ENCODE results near the gene UGGT2.
"Not testable (repeated sequence)": the region's sequence is repeated elsewhere in the genome, so short reads cannot be mapped to it uniquely, and the experiment has no call there.

Gene UGGT2

GRCh38 chr13:95937714-95938320 lies 115.4 kb downstream of the UGGT2 start:
- no peaks in the 10 kb centered on the region for H3K9me3 ChIP-seq (ENCODE audit: control insufficient read depth in 1 of 2, low read length in 2 of 2)
- H3K9ac ChIP-seq (ENCODE audit: low read depth in 1 of 2, low read length in 2 of 2): no peak overlapping the region
- no peaks in the 10 kb centered on the region for H3K27me3 ChIP-seq (ENCODE audit: control insufficient read depth in 1 of 2, insufficient read depth in 2 of 2, low read length in 2 of 2)
- no peak overlapping the region for H3K4me3 ChIP-seq (ENCODE audit: low read depth in 1 of 2, low read length in 2 of 2)
- H3K4me1 ChIP-seq (ENCODE audit: control insufficient read depth in 1 of 2, insufficient read depth in 2 of 2, low read length in 2 of 2): no peaks in the 10 kb centered on the region
- peaks cover 0 to 22% of the 10 kb centered on the region in 2 donors for H3K36me3 ChIP-seq (ENCODE audit: control insufficient read depth in 1 of 2, insufficient read depth in 2 of 2, low read length in 2 of 2)
- H3K27ac ChIP-seq (ENCODE audit: low read depth, low read length): no peak overlapping the region

- Histone ChIP-seq H3K9me3 (ENCODE audit: control insufficient read depth in 1 of 2, low read length in 2 of 2) (peaks cover 6 to 15% of the 10 kb centered on the region in 2 donors), H3K27ac (ENCODE audit: low read depth, low read length) (no peak overlapping the region), H3K9ac (ENCODE audit: low read depth in 1 of 2, low read length in 2 of 2) (no peak overlapping the region), H3K27me3 (ENCODE audit: control insufficient read depth in 1 of 2, insufficient read depth in 2 of 2, low read length in 2 of 2) (no peaks in the 10 kb centered on the region), H3K36me3 (ENCODE audit: control insufficient read depth in 1 of 2, insufficient read depth in 2 of 2, low read length in 2 of 2) (peaks cover 0 to 11% of the 10 kb centered on the region in 2 donors), H3K4me3 (ENCODE audit: low read depth in 1 of 2, low read length in 2 of 2) (no peak overlapping the region), H3K4me1 (ENCODE audit: control insufficient read depth in 1 of 2, insufficient read depth in 2 of 2, low read length in 2 of 2) (no peaks in the 10 kb centered on the region)
These were observed 121.7 kb downstream of the UGGT2 start for GRCh38 chr13:95931300-95932025.

GRCh38 chr13:95929430-95929829 lies 123.8 kb downstream of the UGGT2 start:
- Histone ChIP-seq H3K27me3 (ENCODE audit: control insufficient read depth in 1 of 2, insufficient read depth in 2 of 2, low read length in 2 of 2) (no peaks in the 10 kb centered on the region), H3K27ac (ENCODE audit: low read depth, low read length) (no peak overlapping the region), H3K4me1 (ENCODE audit: control insufficient read depth in 1 of 2, insufficient read depth in 2 of 2, low read length in 2 of 2) (no peaks in the 10 kb centered on the region), H3K36me3 (ENCODE audit: control insufficient read depth in 1 of 2, insufficient read depth in 2 of 2, low read length in 2 of 2) (no peaks in the 10 kb centered on the region), H3K4me3 (ENCODE audit: low read depth in 1 of 2, low read length in 2 of 2) (no peak overlapping the region), H3K9ac (ENCODE audit: low read depth in 1 of 2, low read length in 2 of 2) (no peak overlapping the region), H3K9me3 (ENCODE audit: control insufficient read depth in 1 of 2, low read length in 2 of 2) (peaks cover 6 to 15% of the 10 kb centered on the region in 2 donors)

- not testable (repeated sequence) for H3K36me3 ChIP-seq (ENCODE audit: control insufficient read depth in 1 of 2, insufficient read depth in 2 of 2, low read length in 2 of 2); H3K27me3 ChIP-seq (ENCODE audit: control insufficient read depth in 1 of 2, insufficient read depth in 2 of 2, low read length in 2 of 2); H3K9ac ChIP-seq (ENCODE audit: low read depth in 1 of 2, low read length in 2 of 2); H3K4me1 ChIP-seq (ENCODE audit: control insufficient read depth in 1 of 2, insufficient read depth in 2 of 2, low read length in 2 of 2); H3K27ac ChIP-seq (ENCODE audit: low read depth, low read length); H3K4me3 ChIP-seq (ENCODE audit: low read depth in 1 of 2, low read length in 2 of 2)
- peaks cover 6 to 15% of the 10 kb centered on the region in 2 donors for H3K9me3 ChIP-seq (ENCODE audit: control insufficient read depth in 1 of 2, low read length in 2 of 2)
These were observed 124.8 kb downstream of the UGGT2 start for GRCh38 chr13:95928367-95928906.

- no peaks in the 10 kb centered on the region for H3K27me3 ChIP-seq (ENCODE audit: control insufficient read depth in 1 of 2, insufficient read depth in 2 of 2, low read length in 2 of 2)
- no peaks in the 10 kb centered on the region for H3K36me3 ChIP-seq (ENCODE audit: control insufficient read depth in 1 of 2, insufficient read depth in 2 of 2, low read length in 2 of 2)
- H3K4me3 ChIP-seq (ENCODE audit: low read depth in 1 of 2, low read length in 2 of 2): no peak overlapping the region
- peaks cover 6 to 15% of the 10 kb centered on the region in 2 donors for H3K9me3 ChIP-seq (ENCODE audit: control insufficient read depth in 1 of 2, low read length in 2 of 2)
- no peak overlapping the region for H3K9ac ChIP-seq (ENCODE audit: low read depth in 1 of 2, low read length in 2 of 2)
- H3K4me1 ChIP-seq (ENCODE audit: control insufficient read depth in 1 of 2, insufficient read depth in 2 of 2, low read length in 2 of 2): no peaks in the 10 kb centered on the region
- H3K27ac ChIP-seq (ENCODE audit: low read depth, low read length): no peak overlapping the region
These were observed 127.0 kb downstream of the UGGT2 start for GRCh38 chr13:95926231-95926630.

- H3K9ac ChIP-seq (ENCODE audit: low read depth in 1 of 2, low read length in 2 of 2): no peak overlapping the region
- H3K27ac ChIP-seq (ENCODE audit: low read depth, low read length): no peak overlapping the region
- H3K4me3 ChIP-seq (ENCODE audit: low read depth in 1 of 2, low read length in 2 of 2): no peak overlapping the region
- no peaks in the 10 kb centered on the region for H3K27me3 ChIP-seq (ENCODE audit: control insufficient read depth in 1 of 2, insufficient read depth in 2 of 2, low read length in 2 of 2)
- no peaks in the 10 kb centered on the region for H3K4me1 ChIP-seq (ENCODE audit: control insufficient read depth in 1 of 2, insufficient read depth in 2 of 2, low read length in 2 of 2)
- H3K9me3 ChIP-seq (ENCODE audit: control insufficient read depth in 1 of 2, low read length in 2 of 2): peaks cover 3% of the 10 kb centered on the region in 2 donors
- H3K36me3 ChIP-seq (ENCODE audit: control insufficient read depth in 1 of 2, insufficient read depth in 2 of 2, low read length in 2 of 2): no peaks in the 10 kb centered on the region
These were observed 128.7 kb downstream of the UGGT2 start for GRCh38 chr13:95924389-95924994.

- Histone ChIP-seq H3K36me3 (ENCODE audit: control insufficient read depth in 1 of 2, insufficient read depth in 2 of 2, low read length in 2 of 2) (no peaks in the 10 kb centered on the region), H3K27me3 (ENCODE audit: control insufficient read depth in 1 of 2, insufficient read depth in 2 of 2, low read length in 2 of 2) (no peaks in the 10 kb centered on the region), H3K4me3 (ENCODE audit: low read depth in 1 of 2, low read length in 2 of 2) (no peak overlapping the region), H3K9ac (ENCODE audit: low read depth in 1 of 2, low read length in 2 of 2) (no peak overlapping the region), H3K27ac (ENCODE audit: low read depth, low read length) (no peak overlapping the region), H3K4me1 (ENCODE audit: control insufficient read depth in 1 of 2, insufficient read depth in 2 of 2, low read length in 2 of 2) (no peaks in the 10 kb centered on the region), H3K9me3 (ENCODE audit: control insufficient read depth in 1 of 2, low read length in 2 of 2) (no peaks in the 10 kb centered on the region)
These were observed 131.7 kb downstream of the UGGT2 start for GRCh38 chr13:95921485-95921884.

GRCh38 chr13:95920485-95920884 lies 132.7 kb downstream of the UGGT2 start:
- H3K36me3 ChIP-seq (ENCODE audit: control insufficient read depth in 1 of 2, insufficient read depth in 2 of 2, low read length in 2 of 2): no peaks in the 10 kb centered on the region
- no peaks in the 10 kb centered on the region for H3K4me1 ChIP-seq (ENCODE audit: control insufficient read depth in 1 of 2, insufficient read depth in 2 of 2, low read length in 2 of 2)
- no peak overlapping the region for H3K4me3 ChIP-seq (ENCODE audit: low read depth in 1 of 2, low read length in 2 of 2)
- no peak overlapping the region for H3K9ac ChIP-seq (ENCODE audit: low read depth in 1 of 2, low read length in 2 of 2)
- H3K9me3 ChIP-seq (ENCODE audit: control insufficient read depth in 1 of 2, low read length in 2 of 2): no peaks in the 10 kb centered on the region
- no peak overlapping the region for H3K27ac ChIP-seq (ENCODE audit: low read depth, low read length)
- no peaks in the 10 kb centered on the region for H3K27me3 ChIP-seq (ENCODE audit: control insufficient read depth in 1 of 2, insufficient read depth in 2 of 2, low read length in 2 of 2)

GRCh38 chr13:95918860-95919259 lies 134.3 kb downstream of the UGGT2 start:
- Histone ChIP-seq H3K27ac (ENCODE audit: low read depth, low read length) (no peak overlapping the region), H3K36me3 (ENCODE audit: control insufficient read depth in 1 of 2, insufficient read depth in 2 of 2, low read length in 2 of 2) (no peaks in the 10 kb centered on the region), H3K4me1 (ENCODE audit: control insufficient read depth in 1 of 2, insufficient read depth in 2 of 2, low read length in 2 of 2) (no peaks in the 10 kb centered on the region), H3K9ac (ENCODE audit: low read depth in 1 of 2, low read length in 2 of 2) (no peak overlapping the region), H3K27me3 (ENCODE audit: control insufficient read depth in 1 of 2, insufficient read depth in 2 of 2, low read length in 2 of 2) (no peaks in the 10 kb centered on the region), H3K9me3 (ENCODE audit: control insufficient read depth in 1 of 2, low read length in 2 of 2) (no peaks in the 10 kb centered on the region), H3K4me3 (ENCODE audit: low read depth in 1 of 2, low read length in 2 of 2) (no peak overlapping the region)

- Histone ChIP-seq H3K27me3 (ENCODE audit: control insufficient read depth in 1 of 2, insufficient read depth in 2 of 2, low read length in 2 of 2) (no peaks in the 10 kb centered on the region), H3K36me3 (ENCODE audit: control insufficient read depth in 1 of 2, insufficient read depth in 2 of 2, low read length in 2 of 2) (no peaks in the 10 kb centered on the region), H3K9me3 (ENCODE audit: control insufficient read depth in 1 of 2, low read length in 2 of 2) (no peaks in the 10 kb centered on the region), H3K9ac (ENCODE audit: low read depth in 1 of 2, low read length in 2 of 2) (no peak overlapping the region), H3K27ac (ENCODE audit: low read depth, low read length) (no peak overlapping the region), H3K4me3 (ENCODE audit: low read depth in 1 of 2, low read length in 2 of 2) (no peak overlapping the region), H3K4me1 (ENCODE audit: control insufficient read depth in 1 of 2, insufficient read depth in 2 of 2, low read length in 2 of 2) (no peaks in the 10 kb centered on the region)
These were observed 138.2 kb downstream of the UGGT2 start for GRCh38 chr13:95914991-95915501.

All from duodenal mucosa (tissue), 2 donors.